Measurements from ENCODE around the gene MANEA. TPM values are rescaled to one million over a fixed set of nuclear protein-coding genes. Genes with fewer than 3 reads are reported as not detected.
A peak's percentile ranks its signal among the peaks of the same experiment; 100 is the strongest.

Gene MANEA
- total and polyA plus RNA-seq, 2 of the 8 experiments (the other 6 are each of a cell fraction or from before 2014, with no cell fraction given), result 2.8 to 10.4 TPM

DNA sequence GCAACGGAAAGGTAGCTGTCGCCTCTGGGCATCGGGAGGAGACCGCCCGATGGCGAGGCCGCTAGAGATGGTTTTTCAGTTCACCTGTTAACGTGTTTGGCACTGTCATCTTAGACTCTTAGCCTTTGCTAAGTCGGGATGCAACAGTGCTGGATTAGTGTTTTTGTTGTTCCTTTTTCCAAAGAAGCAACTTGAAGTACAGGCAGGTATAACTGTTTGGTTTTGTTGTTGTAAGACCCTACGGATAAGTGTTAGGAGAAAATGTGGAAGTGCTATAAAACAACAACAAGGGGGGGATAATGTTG, 723 bp downstream of the MANEA start:
- no peak overlapping the region for H2BK120ac ChIP-seq (replicated peaks; ENCODE audit: low read depth, low read length)
- H3K27me3 ChIP-seq (replicated peaks in 1 of 4; ENCODE audit: control insufficient read depth in 3 of 4, extremely low read depth in 1 of 4, insufficient read depth in 3 of 4, low read length in 3 of 4), result no peaks in the 10 kb centered on the region
- H3K9me3 ChIP-seq (ENCODE audit: insufficient read depth in 2 of 2, low read depth in 1 of 2, low read length in 1 of 2), result no peaks in the 10 kb centered on the region
- no peaks in the 10 kb centered on the region for H4K20me1 ChIP-seq (replicated peaks in 1 of 2; ENCODE audit: control insufficient read depth in 1 of 2, insufficient read depth in 2 of 2, low read length in 2 of 2)
- H3K36me3 ChIP-seq (ENCODE audit: control insufficient read depth in 2 of 4, insufficient read depth in 4 of 4, low read length in 3 of 4), result no peaks in the 10 kb centered on the region
- peak overlapping the region; percentile 86 for H2BK12ac ChIP-seq (ENCODE audit: low read depth, low read length)
- 21% methylated on average over 10 of the region's 10 CpGs; no CpG with 5 or more reads in 1 of the 2 experiments for WGBS, 2 experiments (ENCODE audit: extremely low coverage in 1 of 2, insufficient coverage in 1 of 2, insufficient read length in 1 of 2, insufficient replicate concordance in 2 of 2, low coverage in 1 of 2, low lambda C conversion rate in 2 of 2, missing lambda C conversion rate in 1 of 2)
- peak overlapping the region; percentile 87; the same call in 1 of the 2 replicates for H4K8ac ChIP-seq (ENCODE audit: extremely low read depth, insufficient read depth, low read length)
- H3K27ac ChIP-seq (ENCODE audit: low read depth, low read length), result peak overlapping the region; percentile 83
- CTCF ChIA-PET (ENCODE audit: partially characterized antibody), result interaction anchor here (1.4 kb wide), 1 partner anchor 347 kb away, joined by 3 read pairs; no protein-coding TSS in a partner anchor
- H4K91ac ChIP-seq (replicated peaks; ENCODE audit: insufficient read length, low read length), result no peak overlapping the region
- no peaks in the 10 kb centered on the region for H3K79me1 ChIP-seq (ENCODE audit: low read depth, low read length)
- DNase-seq (ENCODE audit: low read depth in 1 of 2, low spot score in 2 of 2) (no peak), FAIRE-seq (no peak)
- peak overlapping the region; percentile 87 to 97 for H3K4me2 ChIP-seq (ENCODE audit: insufficient read depth in 1 of 2, low read depth in 2 of 2, low read length in 2 of 2)
- H3K4me1 ChIP-seq (replicated peaks in 1 of 4; ENCODE audit: control insufficient read depth in 3 of 4, insufficient read depth in 4 of 4, low read length in 3 of 4), result no peaks in the 10 kb centered on the region; a peak in 1 of 7 replicates
- peak overlapping the region; percentile 65; the same call in 1 of the 2 replicates for H3K18ac ChIP-seq (ENCODE audit: extremely low read depth, low read length)
- H3K14ac ChIP-seq (ENCODE audit: insufficient read length), result no peak overlapping the region
- H3K79me2 ChIP-seq (ENCODE audit: control insufficient read depth in 1 of 2, insufficient read depth in 2 of 2, low read length in 2 of 2), result peaks cover 0 to 37% of the 10 kb centered on the region in 2 experiments; a peak in 2 of 4 replicates
- H3K56ac ChIP-seq (replicated peaks; ENCODE audit: insufficient read length, low read depth, low read length), result no peak overlapping the region
- no peak overlapping the region for H2BK20ac ChIP-seq (ENCODE audit: low read length)
- peak overlapping the region; percentile 100 for H2AFZ ChIP-seq (ENCODE audit: low read length)
- peak overlapping the region; percentile 63 to 88 (median 71) for H3K9ac ChIP-seq (replicated peaks in 1 of 4; ENCODE audit: extremely low read depth in 1 of 4, low read depth in 3 of 4, low read length in 3 of 4)
- H4K5ac ChIP-seq (ENCODE audit: insufficient read length, low read depth, low read length), result peak overlapping the region; percentile 4
- POLR2A ChIA-PET (ENCODE audit: partially characterized antibody), result interaction anchor here (0.6 kb wide), 1 partner anchor 289 kb away, joined by 3 read pairs; no protein-coding TSS in a partner anchor
- H3K23me2 ChIP-seq (ENCODE audit: low read depth, low read length), result peaks cover 5% of the 10 kb centered on the region
- no peak overlapping the region for H3K23ac ChIP-seq (ENCODE audit: insufficient read length)
- peak overlapping the region; percentile 76 for H2BK5ac ChIP-seq (ENCODE audit: low read depth, low read length)
- no peak overlapping the region for H2BK15ac ChIP-seq (ENCODE audit: low read length)
- H2AK5ac ChIP-seq (ENCODE audit: low read depth, low read length), result no peak overlapping the region
- peak overlapping the region; percentile 76 to 89 (median 82) for H3K4me3 ChIP-seq (ENCODE audit: extremely low read depth in 1 of 4, insufficient read depth in 2 of 4, low read depth in 3 of 4, low read length in 4 of 4)
- peak overlapping the region; percentile 2 for H3K4ac ChIP-seq (replicated peaks; ENCODE audit: insufficient read length, low read depth, low read length)
- TF ChIP-seq, protein P1, sequence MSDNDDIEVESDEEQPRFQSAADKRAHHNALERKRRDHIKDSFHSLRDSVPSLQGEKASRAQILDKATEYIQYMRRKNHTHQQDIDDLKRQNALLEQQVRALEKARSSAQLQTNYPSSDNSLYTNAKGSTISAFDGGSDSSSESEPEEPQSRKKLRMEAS (IDR thresholded peaks at IDR 0.05), result no peak
- TF ChIP-seq KDM5A (IDR thresholded peaks at IDR 0.05; ENCODE audit: low read length) (no peak), SUZ12 (IDR thresholded peaks at IDR 0.05; ENCODE audit: low read length) (no peak), HDAC2 (IDR thresholded peaks at IDR 0.05; ENCODE audit: borderline replicate concordance in 1 of 2, low read depth in 2 of 2, low read length in 2 of 2) (no peak), TAF7 (optimal IDR thresholded peaks at IDR 0.05; ENCODE audit: borderline replicate concordance, low read depth, low read length) (no peak), PHF8 (conservative IDR thresholded peaks at IDR 0.05; ENCODE audit: low read depth, low read length) (no peak), EGR1 (IDR thresholded peaks at IDR 0.05; ENCODE audit: borderline replicate concordance, low read depth, low read length) (no peak), CBX8 (IDR thresholded peaks at IDR 0.05; ENCODE audit: borderline replicate concordance, low read depth, low read length) (no peak), GABPA (IDR thresholded peaks at IDR 0.05; ENCODE audit: borderline replicate concordance, insufficient read depth, low read length) (no peak), CREB1 (IDR thresholded peaks at IDR 0.05) (no peak)
- TF ChIP-seq, protein P2, sequence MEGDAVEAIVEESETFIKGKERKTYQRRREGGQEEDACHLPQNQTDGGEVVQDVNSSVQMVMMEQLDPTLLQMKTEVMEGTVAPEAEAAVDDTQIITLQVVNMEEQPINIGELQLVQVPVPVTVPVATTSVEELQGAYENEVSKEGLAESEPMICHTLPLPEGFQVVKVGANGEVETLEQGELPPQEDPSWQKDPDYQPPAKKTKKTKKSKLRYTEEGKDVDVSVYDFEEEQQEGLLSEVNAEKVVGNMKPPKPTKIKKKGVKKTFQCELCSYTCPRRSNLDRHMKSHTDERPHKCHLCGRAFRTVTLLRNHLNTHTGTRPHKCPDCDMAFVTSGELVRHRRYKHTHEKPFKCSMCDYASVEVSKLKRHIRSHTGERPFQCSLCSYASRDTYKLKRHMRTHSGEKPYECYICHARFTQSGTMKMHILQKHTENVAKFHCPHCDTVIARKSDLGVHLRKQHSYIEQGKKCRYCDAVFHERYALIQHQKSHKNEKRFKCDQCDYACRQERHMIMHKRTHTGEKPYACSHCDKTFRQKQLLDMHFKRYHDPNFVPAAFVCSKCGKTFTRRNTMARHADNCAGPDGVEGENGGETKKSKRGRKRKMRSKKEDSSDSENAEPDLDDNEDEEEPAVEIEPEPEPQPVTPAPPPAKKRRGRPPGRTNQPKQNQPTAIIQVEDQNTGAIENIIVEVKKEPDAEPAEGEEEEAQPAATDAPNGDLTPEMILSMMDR (IDR thresholded peaks at IDR 0.05; ENCODE audit: control extremely low read depth in 1 of 3, insufficient read depth in 1 of 3, low read depth in 1 of 3, low read length in 3 of 3), result no peak
